SK-N-SH (cell line): ENCODE measurements around the gene IL2RA. TPM values are rescaled to one million over a fixed set of nuclear protein-coding genes. Genes with fewer than 3 reads are reported as not detected.

Source experiments
- CTCF ChIA-PET: fragments of 300-600, 350-600 bp; formaldehyde crosslinking; extraction: SDS; loops from one replicate; lab custom pipeline; 2021; lab: Yijun Ruan, JAX
- POLR2A ChIA-PET: fragments of 350-600 bp; sonication (Branson Sonifier 250); formaldehyde crosslinking; extraction: SDS; loops from one replicate; lab custom pipeline; 2020; ENCODE audit warnings: antibody characterized with exemption, inconsistent platforms; lab: Yijun Ruan, JAX
- DNase-seq: peaks from one replicate; pipeline ENCODE4 v3.0.0; 2012
- H2AFZ ChIP-seq: fragments of 200-600 bp; sonication (generic); 2 replicates; pipeline ENCODE4 v1.8.1; 2016; ENCODE audit warnings: antibody characterized with exemption, mild to moderate bottlenecking, low read depth
- H3F3A ChIP-seq: fragments of 200-600 bp; sonication (generic); replicated peaks from 2 replicates; pipeline ENCODE3; 2016; ENCODE audit warnings: antibody characterized with exemption, mild to moderate bottlenecking; ENCODE audit not compliant: insufficient read depth
- H3K27ac ChIP-seq, 2 experiments: fragments of 200-500 bp in 1 of 2; fragments of 200-600 bp in 1 of 2; sonication (Bioruptor generic) in 1 of 2; sonication (generic), shearing (Covaris generic) in 1 of 2; 2 replicates each; pipeline versions ENCODE4 v1.5.1 to v1.6.1; 2014 to 2016; ENCODE audit warnings: low read depth in 2 of 2, inconsistent platforms in 1 of 2, low read length in 1 of 2, mild to moderate bottlenecking in 1 of 2, mixed read lengths in 1 of 2
- H3K27me3 ChIP-seq: fragments of 200-600 bp; sonication (generic), shearing (Covaris generic); 2 replicates; pipeline ENCODE4 v1.6.1; 2016; ENCODE audit warnings: mixed run types; ENCODE audit not compliant: insufficient read depth
- H3K36me3 ChIP-seq, 2 experiments: fragments of 200-500 bp in 1 of 2; fragments of 200-600 bp in 1 of 2; sonication (Bioruptor generic) in 1 of 2; sonication (generic) in 1 of 2; replicated peaks in 1 of 2; 2 replicates each; pipeline versions ENCODE3 to v1.5.1; 2014 to 2016; ENCODE audit warnings: low read length in 1 of 2, mild to moderate bottlenecking in 1 of 2; ENCODE audit not compliant: insufficient read depth in 2 of 2, control insufficient read depth in 1 of 2
- H3K4me1 ChIP-seq, 2 experiments: fragments of 200-500 bp in 1 of 2; fragments of 200-600 bp in 1 of 2; sonication (Bioruptor generic) in 1 of 2; sonication (generic), shearing (Covaris generic) in 1 of 2; 2 replicates each; pipeline versions ENCODE4 v1.5.1 to v1.6.1; 2014 to 2016; ENCODE audit warnings: low read depth in 1 of 2, low read length in 1 of 2, mixed run types in 1 of 2; ENCODE audit not compliant: insufficient read depth in 2 of 2, control insufficient read depth in 1 of 2
- H3K4me2 ChIP-seq: fragments of 200-600 bp; sonication (generic), shearing (Covaris generic); 2 replicates; pipeline ENCODE4 v1.6.1; 2017; ENCODE audit warnings: mixed run types
- H3K4me3 ChIP-seq, 2 experiments: fragments of 200-500 bp in 1 of 2; fragments of 200-600 bp in 1 of 2; sonication (Bioruptor generic) in 1 of 2; sonication (generic), shearing (Covaris generic) in 1 of 2; 2 replicates each; pipeline versions ENCODE4 v1.5.1 to v1.8.1; 2014 to 2016; ENCODE audit warnings: low read depth in 2 of 2, inconsistent platforms in 1 of 2, low read length in 1 of 2, mild to moderate bottlenecking in 1 of 2, mixed read lengths in 1 of 2, moderate library complexity in 1 of 2
- H3K79me2 ChIP-seq: fragments of 200-600 bp; sonication (generic); 2 replicates; pipeline ENCODE4 v1.8.1; 2017; ENCODE audit warnings: mild to moderate bottlenecking; ENCODE audit not compliant: insufficient read depth
- H3K9ac ChIP-seq: fragments of 200-600 bp; sonication (generic); 2 replicates; pipeline ENCODE4 v1.6.1; 2017; ENCODE audit warnings: mixed run types
- H3K9me2 ChIP-seq: fragments of 200-600 bp; sonication (generic); 2 replicates; pipeline ENCODE4 v1.6.1; 2017; ENCODE audit warnings: mixed run types
- H3K9me3 ChIP-seq: fragments of 200-600 bp; sonication (generic); 2 replicates; pipeline ENCODE4 v1.6.1; 2017; ENCODE audit warnings: mixed run types, mild to moderate bottlenecking, moderate library complexity
- H4K20me1 ChIP-seq: fragments of 200-600 bp; sonication (generic); 2 replicates; pipeline ENCODE4 v1.6.1; 2017; ENCODE audit warnings: mild to moderate bottlenecking, mixed run types; ENCODE audit not compliant: insufficient read depth
- CTCF ChIP-seq: fragments of 200-600 bp; sonication (generic); IDR thresholded peaks from 2 replicates; pipeline ENCODE4 v1.6.1; 2017; ENCODE audit warnings: antibody characterized with exemption, mild to moderate bottlenecking, moderate library complexity
- ELF1 ChIP-seq: IDR thresholded peaks from 2 replicates; pipeline ENCODE4 v1.4.0; 2012
- EP300 ChIP-seq, 2 experiments: IDR thresholded peaks; 2 replicates each; pipeline versions ENCODE4 v1.4.0 to v1.6.1; 2012; ENCODE audit warnings: borderline replicate concordance in 1 of 2, low read depth in 1 of 2, low read length in 1 of 2
- EZH2phosphoT487 ChIP-seq: fragments of 200-600 bp; sonication (generic); IDR thresholded peaks from 2 replicates; pipeline ENCODE4 v1.6.1; 2017; ENCODE audit warnings: low read depth, mixed run types, mild to moderate bottlenecking, antibody characterized with exemption, moderate library complexity, borderline replicate concordance
- FOXJ3 ChIP-seq: sonication (generic); formaldehyde crosslinking; IDR thresholded peaks from 2 replicates; pipeline ENCODE4 v1.5.1; 2020; ENCODE audit warnings: mild to moderate bottlenecking, missing genetic modification reagents
- MXI1 ChIP-seq: IDR thresholded peaks from 2 replicates; pipeline ENCODE4 v1.6.1; 2012; ENCODE audit warnings: mild to moderate bottlenecking, low read depth, low read length, improper control_type of control experiment
- PBX3 ChIP-seq: IDR thresholded peaks from 2 replicates; pipeline ENCODE4; 2012
- POLR2AphosphoS5 ChIP-seq: IDR thresholded peaks from 2 replicates; pipeline ENCODE4 v1.6.1; 2012; ENCODE audit warnings: low read depth, low read length
- RCOR1 ChIP-seq: fragments of 150-350 bp; IDR thresholded peaks from 2 replicates; pipeline ENCODE4 v1.6.1; 2017; ENCODE audit warnings: antibody characterized with exemption, low read length
- REST ChIP-seq: IDR thresholded peaks from 2 replicates; pipeline ENCODE4 v1.6.1; 2012; ENCODE audit warnings: mild to moderate bottlenecking, low read depth, low read length, moderate library complexity
- SMC3 ChIP-seq: IDR thresholded peaks from 2 replicates; pipeline ENCODE4 v1.6.1; 2012; ENCODE audit warnings: low read depth, low read length, improper control_type of control experiment
- USF1 ChIP-seq: IDR thresholded peaks from 2 replicates; pipeline ENCODE4 v1.4.0; 2012; ENCODE audit warnings: low read depth, borderline replicate concordance
- WGBS: methylation state at CpG from one replicate; pipeline ENCODE4 v1.1.6; 2017; ENCODE audit warnings: low lambda C conversion rate; 5-methylcytosine and 5-hydroxymethylcytosine counted together
- polyA plus RNA-seq, 3 experiments: library from polyadenylated mRNA; depleted of rRNA; stranded (reverse); fragments of >200 nt; gene quantifications; 2 replicates each; pipeline ENCODE4 v1.2.3, GENCODE V29; 2012

The IL2RA gene
- polyA plus RNA-seq, 1 of the 3 experiments (the other 2 are of a cell fraction): not detected

- Histone ChIP-seq H3F3A (no peaks in the 10 kb centered on the region), H3K27me3 (peaks cover 24% of the 10 kb centered on the region; the same call in 1 of the 2 replicates), H3K36me3 (no peaks in the 10 kb centered on the region), H3K79me2 (no peaks in the 10 kb centered on the region), H3K27ac (no peak overlapping the region), H3K4me1 (no peaks in the 10 kb centered on the region), H3K4me3 (no peak overlapping the region), H2AFZ (no peak overlapping the region), H3K9me3 (no peaks in the 10 kb centered on the region), H4K20me1 (no peaks in the 10 kb centered on the region), H3K9ac (no peak overlapping the region), H3K4me2 (no peak overlapping the region), H3K9me2 (no peaks in the 10 kb centered on the region)
- TF ChIP-seq PBX3: no peak
- TF ChIP-seq REST: no peak
- TF ChIP-seq MXI1: no peak
- TF ChIP-seq ELF1: no peak
- TF ChIP-seq POLR2AphosphoS5: no peak
- no peak for TF ChIP-seq RCOR1
- TF ChIP-seq USF1: no peak
- no peak for TF ChIP-seq CTCF
- TF ChIP-seq EP300 (IDR thresholded peaks at IDR 0.05; ENCODE audit: borderline replicate concordance in 1 of 2, low read depth in 1 of 2, low read length in 1 of 2): no peak
- TF ChIP-seq SMC3: no peak
- no peak for TF ChIP-seq FOXJ3 (CRISPR knock-in tag)
- TF ChIP-seq EZH2phosphoT487: no peak
- WGBS: 51% methylated on average over 7 of the region's 7 CpGs
- POLR2A ChIA-PET: no interaction called here
- no peak for DNase-seq
- CTCF ChIA-PET: no interaction called here
Observed at GRCh38 chr10:6064119-6064518, 2.0 kb upstream of the IL2RA start.
